Activated CD8-positive, alpha-beta memory T cell treated with anti-CD3 and anti-CD28 coated beads, Interleukin-2, amount 50 U/mL, for 1 hour (primary cell): ENCODE data around the gene TET2.

Experiments used
- DNase-seq: peaks from one replicate; pipeline ENCODE4 v3.0.0-alpha.2; 2020; ENCODE audit errors: extremely low read depth

Gene TET2

DNA sequence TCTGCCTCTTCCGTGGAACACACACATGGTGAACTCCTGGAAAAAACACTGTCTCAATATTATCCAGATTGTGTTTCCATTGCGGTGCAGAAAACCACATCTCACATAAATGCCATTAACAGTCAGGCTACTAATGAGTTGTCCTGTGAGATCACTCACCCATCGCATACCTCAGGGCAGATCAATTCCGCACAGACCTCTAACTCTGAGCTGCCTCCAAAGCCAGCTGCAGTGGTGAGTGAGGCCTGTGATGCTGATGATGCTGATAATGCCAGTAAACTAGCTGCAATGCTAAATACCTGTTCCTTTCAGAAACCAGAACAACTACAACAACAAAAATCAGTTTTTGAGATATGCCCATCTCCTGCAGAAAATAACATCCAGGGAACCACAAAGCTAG lies 87.9 kb downstream of the TET2 start:
- no peak for DNase-seq

- no peak for DNase-seq
Observed at GRCh38 chr4:105236202-105236915, 89.7 kb downstream of the TET2 start.

GRCh38 chr4:105236916-105237311 lies 90.2 kb downstream of the TET2 start:
- DNase-seq, result no peak

GRCh38 chr4:105240037-105240436 lies 93.4 kb downstream of the TET2 start:
- no peak for DNase-seq

- no peak for DNase-seq
Observed at GRCh38 chr4:105241451-105241850, 94.8 kb downstream of the TET2 start.

- no peak for DNase-seq
Observed at GRCh38 chr4:105243446-105243845, 96.8 kb downstream of the TET2 start.

DNA sequence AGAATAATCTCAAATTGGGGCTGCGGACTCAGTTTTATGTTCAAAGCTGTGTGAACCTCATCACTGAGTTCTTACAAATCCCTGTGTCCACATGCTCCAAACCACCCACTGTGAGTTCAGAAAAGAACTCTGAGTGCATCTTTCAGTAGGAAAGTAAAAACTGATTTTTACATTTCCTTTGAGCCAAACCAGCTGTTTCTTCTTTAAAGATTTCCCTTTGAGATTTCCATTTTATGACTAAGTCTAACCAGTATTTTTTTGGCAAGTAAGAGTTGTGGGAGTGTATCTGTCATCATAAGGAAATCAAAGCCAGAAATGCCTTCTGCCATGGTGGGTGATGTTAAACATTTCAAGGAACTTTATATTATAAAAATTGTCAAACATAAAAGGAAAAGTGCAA lies 100.0 kb downstream of the TET2 start:
- DNase-seq, result no peak

- no peak for DNase-seq
Observed at GRCh38 chr4:105248613-105249012, 101.9 kb downstream of the TET2 start.

GRCh38 chr4:105257817-105258495 lies 111.3 kb downstream of the TET2 start:
- no peak for DNase-seq

DNA sequence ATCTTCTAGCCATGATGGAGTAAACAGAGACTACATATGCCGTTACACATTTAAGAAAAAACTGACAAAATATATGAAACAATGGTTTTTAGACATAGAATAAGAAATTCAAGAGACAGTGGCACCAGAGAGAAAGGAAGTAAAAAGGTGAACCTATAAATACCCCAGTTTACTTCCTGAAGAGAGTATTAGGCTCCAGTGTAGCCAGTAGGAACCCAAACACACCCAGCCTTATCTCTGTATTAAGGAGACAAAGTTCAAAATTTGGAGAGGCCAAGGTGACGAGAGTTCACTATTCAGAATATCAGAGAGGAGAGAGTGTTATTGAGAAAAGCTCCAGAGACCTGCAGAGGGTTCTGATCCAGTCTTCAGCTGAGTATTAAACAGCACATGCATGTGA lies 119.0 kb downstream of the TET2 start:
- DNase-seq, result no peak

GRCh38 chr4:105267280-105267679 lies 120.6 kb downstream of the TET2 start:
- DNase-seq, result no peak

GRCh38 chr4:105272002-105272401 lies 125.3 kb downstream of the TET2 start:
- no peak for DNase-seq

- no peak for DNase-seq
Observed at GRCh38 chr4:105273230-105273629, 126.6 kb downstream of the TET2 start.

DNA sequence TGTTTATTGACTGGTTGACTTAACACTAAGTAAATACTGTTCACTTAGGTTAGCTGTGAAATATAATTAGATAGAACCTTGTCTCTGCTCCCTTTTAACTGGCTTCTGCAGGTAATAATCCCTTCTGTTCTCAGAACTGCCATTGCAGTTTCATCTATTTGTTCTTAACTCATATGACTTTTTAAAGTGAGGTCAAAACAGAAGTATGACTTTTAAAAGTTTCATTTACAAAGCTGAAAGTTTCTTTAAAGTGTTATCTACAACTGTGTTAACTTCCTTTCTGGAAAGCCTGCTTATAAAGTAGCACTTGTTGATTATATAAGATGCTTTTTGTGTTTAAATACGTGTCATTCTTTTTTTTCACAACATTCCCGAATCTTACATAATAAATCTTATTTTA lies 127.4 kb downstream of the TET2 start:
- no peak for DNase-seq

GRCh38 chr4:105274504-105274903 lies 127.8 kb downstream of the TET2 start:
- no peak for DNase-seq

DNA sequence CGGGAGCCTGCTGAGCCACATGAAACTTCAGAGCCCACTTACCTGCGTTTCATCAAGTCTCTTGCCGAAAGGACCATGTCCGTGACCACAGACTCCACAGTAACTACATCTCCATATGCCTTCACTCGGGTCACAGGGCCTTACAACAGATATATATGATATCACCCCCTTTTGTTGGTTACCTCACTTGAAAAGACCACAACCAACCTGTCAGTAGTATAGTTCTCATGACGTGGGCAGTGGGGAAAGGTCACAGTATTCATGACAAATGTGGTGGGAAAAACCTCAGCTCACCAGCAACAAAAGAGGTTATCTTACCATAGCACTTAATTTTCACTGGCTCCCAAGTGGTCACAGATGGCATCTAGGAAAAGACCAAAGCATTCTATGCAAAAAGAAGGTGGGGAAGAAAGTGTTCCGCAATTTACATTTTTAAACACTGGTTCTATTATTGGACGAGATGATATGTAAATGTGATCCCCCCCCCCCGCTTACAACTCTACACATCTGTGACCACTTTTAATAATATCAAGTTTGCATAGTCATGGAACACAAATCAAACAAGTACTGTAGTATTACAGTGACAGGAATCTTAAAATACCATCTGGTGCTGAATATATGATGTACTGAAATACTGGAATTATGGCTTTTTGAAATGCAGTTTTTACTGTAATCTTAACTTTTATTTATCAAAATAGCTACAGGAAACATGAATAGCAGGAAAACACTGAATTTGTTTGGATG lies 129.9 kb downstream of the TET2 start:
- no peak for DNase-seq

DNA sequence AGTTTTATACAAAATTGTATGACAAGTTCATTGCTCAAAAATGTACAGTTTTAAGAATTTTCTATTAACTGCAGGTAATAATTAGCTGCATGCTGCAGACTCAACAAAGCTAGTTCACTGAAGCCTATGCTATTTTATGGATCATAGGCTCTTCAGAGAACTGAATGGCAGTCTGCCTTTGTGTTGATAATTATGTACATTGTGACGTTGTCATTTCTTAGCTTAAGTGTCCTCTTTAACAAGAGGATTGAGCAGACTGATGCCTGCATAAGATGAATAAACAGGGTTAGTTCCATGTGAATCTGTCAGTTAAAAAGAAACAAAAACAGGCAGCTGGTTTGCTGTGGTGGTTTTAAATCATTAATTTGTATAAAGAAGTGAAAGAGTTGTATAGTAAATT lies 131.0 kb downstream of the TET2 start:
- no peak for DNase-seq

DNA sequence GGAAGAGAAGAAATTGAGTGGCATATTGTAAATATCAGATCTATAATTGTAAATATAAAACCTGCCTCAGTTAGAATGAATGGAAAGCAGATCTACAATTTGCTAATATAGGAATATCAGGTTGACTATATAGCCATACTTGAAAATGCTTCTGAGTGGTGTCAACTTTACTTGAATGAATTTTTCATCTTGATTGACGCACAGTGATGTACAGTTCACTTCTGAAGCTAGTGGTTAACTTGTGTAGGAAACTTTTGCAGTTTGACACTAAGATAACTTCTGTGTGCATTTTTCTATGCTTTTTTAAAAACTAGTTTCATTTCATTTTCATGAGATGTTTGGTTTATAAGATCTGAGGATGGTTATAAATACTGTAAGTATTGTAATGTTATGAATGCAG lies 132.6 kb downstream of the TET2 start:
- DNase-seq, result no peak

DNA sequence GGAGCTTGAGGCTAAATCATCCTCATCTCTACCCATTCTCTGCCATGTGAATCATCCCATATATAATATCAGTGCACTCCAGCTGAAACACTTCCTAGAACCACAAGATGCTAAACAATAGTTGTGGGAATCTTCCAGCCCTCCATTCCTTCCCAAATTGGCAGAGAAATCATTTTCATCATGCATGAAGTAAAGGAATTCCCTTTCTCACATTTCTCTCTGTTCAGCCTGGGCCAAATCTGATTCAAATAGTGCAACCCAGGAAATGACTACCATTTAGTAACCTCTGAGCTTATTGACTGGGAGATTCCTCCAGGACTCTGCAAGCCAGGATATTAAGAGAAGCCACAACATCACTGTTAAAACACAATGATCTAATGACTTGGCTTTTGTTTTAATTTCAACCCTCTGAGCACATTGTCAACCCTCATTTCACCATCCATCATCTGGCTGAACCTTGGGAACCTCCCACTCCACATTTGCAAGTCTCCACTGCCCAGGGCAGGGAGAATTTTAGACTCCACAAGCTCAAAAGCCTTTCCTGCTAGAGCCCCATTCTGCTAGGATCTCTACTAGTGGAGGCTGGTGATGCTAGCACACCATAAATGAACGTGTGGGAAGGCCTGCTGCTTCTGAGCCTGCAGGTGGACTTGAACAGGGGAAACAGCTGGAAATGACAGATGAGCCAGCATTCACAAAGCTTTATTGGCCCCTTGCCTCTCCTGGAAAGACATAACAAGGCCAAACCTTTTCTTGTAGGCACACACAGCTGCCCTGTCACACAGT lies 133.9 kb downstream of the TET2 start:
- DNase-seq, result no peak

DNA sequence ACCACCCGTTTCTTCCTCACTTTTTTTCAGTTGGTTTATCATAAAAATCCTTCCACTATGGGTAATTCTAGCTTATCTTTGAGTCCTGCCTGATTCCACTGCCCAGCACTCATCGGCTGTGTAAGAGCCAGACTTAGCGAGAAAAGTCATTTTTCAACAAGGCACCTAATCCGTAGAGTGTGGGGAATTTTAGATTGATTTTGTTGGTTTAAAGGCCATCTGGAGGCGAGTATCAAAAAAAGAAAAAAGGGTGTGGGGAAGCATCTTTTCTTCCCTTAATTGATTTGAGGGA lies 134.4 kb downstream of the TET2 start:
- DNase-seq, result no peak

DNA sequence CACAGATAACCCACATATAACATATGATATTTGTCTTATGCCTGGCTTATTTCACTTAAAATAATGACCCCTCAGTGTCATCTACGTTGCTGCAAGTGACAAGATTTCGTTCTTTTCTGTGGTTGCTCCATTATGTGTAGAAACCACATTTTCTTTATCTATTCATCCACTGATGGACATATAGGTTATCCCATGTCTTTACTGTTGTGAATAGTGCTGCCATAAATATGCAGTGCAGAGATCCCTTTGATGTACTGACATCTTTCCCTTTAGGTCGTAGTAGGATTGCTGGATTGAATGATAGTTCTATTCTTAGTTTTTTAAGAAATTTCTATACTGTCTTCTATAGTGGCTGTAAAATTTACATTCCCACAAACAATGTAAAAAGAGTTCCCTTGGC lies 135.8 kb downstream of the TET2 start:
- no peak for DNase-seq

DNA sequence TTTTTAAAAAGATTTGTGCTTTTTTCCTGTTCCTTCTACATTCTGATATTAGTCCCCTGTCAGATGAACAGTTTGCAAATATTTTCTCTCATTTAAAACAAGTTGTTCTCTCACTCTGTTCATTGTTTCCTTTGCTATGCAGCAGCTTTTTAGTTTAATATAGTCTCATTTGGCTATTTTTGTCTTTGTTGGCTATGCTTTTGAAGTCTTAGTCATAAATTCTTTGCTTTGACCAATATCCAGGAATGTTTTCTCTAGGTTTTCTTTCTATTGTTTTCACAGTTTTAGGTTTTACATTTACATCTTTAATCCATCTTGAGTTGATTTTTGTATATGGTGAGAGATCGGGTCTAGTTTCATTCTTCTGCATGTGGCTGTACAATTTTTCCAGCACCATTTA lies 136.8 kb downstream of the TET2 start:
- no peak for DNase-seq
